NCI-H1417 (cell line): Measurements from ENCODE around the gene EXD3.

Experiments
- DNase-seq, 3 experiments: peaks; one replicate each; lab custom pipeline; 2025; lab: John Stamatoyannopoulos, UW

EXD3 gene

GRCh38 chr9:137365552-137366444, 57.2 kb downstream of the EXD3 start:
- DNase-seq, result no peak

GRCh38 chr9:137365056-137365455, 57.9 kb downstream of the EXD3 start:
- DNase-seq, result no peak

- no peak for DNase-seq
Measured at GRCh38 chr9:137359850-137360249, 63.1 kb downstream of the EXD3 start.

GRCh38 chr9:137358126-137358525, 64.8 kb downstream of the EXD3 start:
- no peak for DNase-seq

GRCh38 chr9:137357166-137357565, 65.8 kb downstream of the EXD3 start:
- DNase-seq, result no peak

GRCh38 chr9:137355761-137356365, 67.1 kb downstream of the EXD3 start:
- DNase-seq, result no peak

GRCh38 chr9:137354845-137355760, 67.9 kb downstream of the EXD3 start:
- no peak for DNase-seq

- DNase-seq, result no peak
Measured at GRCh38 chr9:137354153-137354844, 68.7 kb downstream of the EXD3 start.

- DNase-seq, result no peak
Measured at GRCh38 chr9:137353223-137354152, 69.5 kb downstream of the EXD3 start.

GRCh38 chr9:137352511-137353222, 70.3 kb downstream of the EXD3 start:
- no peak for DNase-seq

GRCh38 chr9:137351781-137352501, 71.0 kb downstream of the EXD3 start:
- no peak for DNase-seq

GRCh38 chr9:137350696-137351584, 72.0 kb downstream of the EXD3 start:
- no peak for DNase-seq

- DNase-seq, result no peak
Measured at GRCh38 chr9:137349471-137350033, 73.4 kb downstream of the EXD3 start.

- no peak for DNase-seq
Measured at GRCh38 chr9:137348769-137349470, 74.0 kb downstream of the EXD3 start.

GRCh38 chr9:137347928-137348327, 75.0 kb downstream of the EXD3 start:
- DNase-seq, result no peak

- no peak for DNase-seq
Measured at GRCh38 chr9:137342482-137342881, 80.5 kb downstream of the EXD3 start.

- no peak for DNase-seq
Measured at GRCh38 chr9:137341227-137341626, 81.7 kb downstream of the EXD3 start.
